K562 (cell line): ENCODE results near the gene LLPH. TPM values are rescaled to one million over a fixed set of nuclear protein-coding genes. Genes with fewer than 3 reads are reported as not detected.

ENCODE experiments used
- ATAC-seq: fragments of 200-7000 bp; cut with Tn5 transposase; 3 replicates; pipeline ENCODE4 v1.9.1; 2020; ENCODE audit warnings: moderate library complexity
- BruUV-seq: library from RNA; stranded (reverse); fragments of 400-500 nt; replicated peaks from 2 replicates; lab custom pipeline; 2021; lab: Mats Ljungman, UMichigan
- CTCF ChIA-PET: fragments of 300-600 bp; formaldehyde crosslinking; extraction: SDS; loops from one replicate; lab custom pipeline; 2021; ENCODE audit warnings: low intra/inter-chr PET ratio; lab: Yijun Ruan, JAX
- POLR2A ChIA-PET: fragments of 300-600, 350-650 bp; sonication (Branson Sonifier 250); formaldehyde crosslinking; extraction: SDS; loops from one replicate; lab custom pipeline; 2021; ENCODE audit warnings: antibody characterized with exemption, inconsistent platforms; lab: Yijun Ruan, JAX
- DNase-seq, 4 experiments: peaks; one replicate each; pipeline versions ENCODE4 v3.0.0 to v3.0.0-alpha.2; 2011 to 2018; ENCODE audit warnings: low spot score in 3 of 4, mixed read lengths in 3 of 4; ENCODE audit errors: extremely low read depth in 1 of 4
- FAIRE-seq: peaks from 2 replicates; lab custom pipeline; 2011; peaks lifted over from hg19 to GRCh38; lab: Jason Lieb, UNC
- H2AFZ ChIP-seq: 2 replicates; pipeline ENCODE4 v1.6.0; 2011; ENCODE audit warnings: low read depth, low read length, control low read depth, inconsistent platforms
- H3K27ac ChIP-seq: fragments of 200-600 bp; 3 replicates; pipeline ENCODE4 v1.8.0; 2011; ENCODE audit warnings: low read depth, mild to moderate bottlenecking, control low read depth, inconsistent platforms, low read length, moderate library complexity, mixed read lengths; ENCODE audit errors: extremely low read depth
- H3K27me3 ChIP-seq, 2 experiments: fragments of 300-600 bp in 1 of 2; 2 replicates in 1 of 2; 3 replicates in 1 of 2; pipeline versions ENCODE4 v1.6.0 to v1.8.0; 2011; ENCODE audit warnings: inconsistent platforms in 2 of 2, low read length in 2 of 2, mild to moderate bottlenecking in 1 of 2, mixed read lengths in 1 of 2, moderate library complexity in 1 of 2; ENCODE audit not compliant: control insufficient read depth in 2 of 2, insufficient read depth in 2 of 2
- H3K36me3 ChIP-seq: fragments of 300-600 bp; 3 replicates; pipeline ENCODE4 v1.8.0; 2011; ENCODE audit warnings: mild to moderate bottlenecking, low read length, inconsistent platforms; ENCODE audit not compliant: control insufficient read depth, insufficient read depth
- H3K4me1 ChIP-seq, 2 experiments: fragments of 200-600 bp in 1 of 2; replicated peaks in 1 of 2; 2 replicates in 1 of 2; 3 replicates in 1 of 2; pipeline versions ENCODE4 v1.5.1 to v1.8.0; 2011; ENCODE audit warnings: inconsistent platforms in 2 of 2, low read length in 2 of 2, mild to moderate bottlenecking in 1 of 2, mixed read lengths in 1 of 2, moderate library complexity in 1 of 2; ENCODE audit not compliant: control insufficient read depth in 2 of 2, insufficient read depth in 2 of 2
- H3K4me2 ChIP-seq: 2 replicates; pipeline ENCODE4 v1.6.1; 2011; ENCODE audit warnings: low read length, control low read depth, inconsistent platforms, mixed read lengths; ENCODE audit not compliant: insufficient read depth
- H3K4me3 ChIP-seq: fragments of 200-600 bp; sonication (generic), shearing (Covaris generic); 2 replicates; pipeline ENCODE4 v1.5.1; 2016; ENCODE audit warnings: control low read depth, inconsistent platforms
- H3K79me2 ChIP-seq: fragments of 200-600 bp; 3 replicates; pipeline ENCODE4 v1.8.0; 2011; ENCODE audit warnings: low read length, inconsistent platforms; ENCODE audit not compliant: control insufficient read depth, insufficient read depth
- H3K9ac ChIP-seq, 2 experiments: 2 replicates each; pipeline versions ENCODE4 v1.6.0 to v1.6.1; 2011; ENCODE audit warnings: low read depth in 2 of 2, low read length in 2 of 2, control low read depth in 1 of 2, inconsistent platforms in 1 of 2, mild to moderate bottlenecking in 1 of 2, mixed read lengths in 1 of 2; ENCODE audit not compliant: insufficient read depth in 1 of 2
- H3K9me1 ChIP-seq: one replicate; pipeline ENCODE4 v1.6.0; 2011; ENCODE audit warnings: inconsistent platforms, mild to moderate bottlenecking, low read length, moderate library complexity; ENCODE audit not compliant: control insufficient read depth, insufficient read depth
- H3K9me3 ChIP-seq: replicated peaks from 2 replicates; pipeline ENCODE4 v1.5.1; 2011; ENCODE audit warnings: low read depth, low read length, inconsistent platforms; ENCODE audit not compliant: control insufficient read depth, insufficient read depth
- H4K20me1 ChIP-seq: replicated peaks from 2 replicates; pipeline ENCODE4 v1.6.1; 2011; ENCODE audit warnings: low read length, inconsistent platforms, mixed read lengths; ENCODE audit not compliant: control insufficient read depth, insufficient read depth
- BRD4 ChIP-seq: fragments of 200-600 bp; sonication (generic); IDR thresholded peaks from 2 replicates; pipeline ENCODE4 v1.6.1; 2017; ENCODE audit warnings: inconsistent platforms
- HSF4 ChIP-seq: fragments of 250-450 bp; sonication (Bioruptor Pico); IDR thresholded peaks from 2 replicates; pipeline ENCODE4 v2.1.2; 2022; ENCODE audit warnings: mild to moderate bottlenecking, moderate library complexity, borderline replicate concordance
- PHTF2 ChIP-seq: fragments of 250-450 bp; sonication (Bioruptor Pico); IDR thresholded peaks from 2 replicates; pipeline ENCODE4 v1.5.0; 2021; ENCODE audit warnings: mild to moderate bottlenecking
- RBM25 ChIP-seq: fragments of 200-400 bp; formaldehyde crosslinking; IDR thresholded peaks from 2 replicates; pipeline ENCODE4 v1.6.1; 2018; ENCODE audit warnings: low read length, low read depth, moderate library complexity; ENCODE audit not compliant: severe bottlenecking
- TEAD1 ChIP-seq, 2 experiments: fragments of 450-650 bp in 1 of 2; sonication (generic) in 1 of 2; formaldehyde crosslinking; IDR thresholded peaks; 2 replicates each; pipeline versions ENCODE4 v1.4.0 to v1.8.0; 2020 to 2022; ENCODE audit warnings: mild to moderate bottlenecking in 2 of 2, missing genetic modification reagents in 1 of 2
- TRIM28 ChIP-seq: fragments of 450-650 bp; IDR thresholded peaks from 2 replicates; pipeline ENCODE4 v1.6.1; 2017
- XRCC5 ChIP-seq: fragments of 200-400 bp; formaldehyde crosslinking; IDR thresholded peaks from 2 replicates; pipeline ENCODE4 v1.6.1; 2017; ENCODE audit warnings: low read depth, mild to moderate bottlenecking, low read length
- ZBTB43 ChIP-seq: sonication (generic); formaldehyde crosslinking; IDR thresholded peaks from 2 replicates; pipeline ENCODE4 v1.8.0; 2023; ENCODE audit warnings: mild to moderate bottlenecking, missing genetic modification reagents
- ZNF407 ChIP-seq: fragments of 450-650 bp; IDR thresholded peaks from 2 replicates; pipeline ENCODE4 v1.6.1; 2016; ENCODE audit warnings: low read depth
- WGBS: fragments of 100-300 bp; shearing (Covaris generic); methylation state at CpG from one replicate; pipeline ENCODE4 v1.1.6; 2016; ENCODE audit warnings: low coverage, mixed read lengths; ENCODE audit not compliant: insufficient coverage; ENCODE audit errors: missing lambda C conversion rate; 5-methylcytosine and 5-hydroxymethylcytosine counted together
- in situ Hi-C: fragments of 300-500 bp; cut with MboI; formaldehyde crosslinking; loops from 4 replicates; pipeline ENCODE4 v1.15.0; 2018; ENCODE audit warnings: inconsistent platforms, mixed read lengths
- intact Hi-C: fragments of 100-400 bp; cut with micrococcal nuclease; formaldehyde crosslinking; loops from 2 replicates; pipeline ENCODE4 v1.14.2; 2022
- polyA plus RNA-seq, 8 experiments: library from polyadenylated mRNA; depleted of rRNA in 4 of 8; stranded (reverse) in 5 of 8; unstranded in 3 of 8; fragments of >200 nt; fragmentation: Nextera tagmentation in 2 of 8; fragmentation: Illumina TruSeq in 1 of 8; extraction: Ambion mirVana in 2 of 8; extraction: Trizol in 1 of 8; gene quantifications; 2 replicates each; pipeline versions ENCODE4 v1.2.1 to v1.2.3, GENCODE V29; 2011 to 2014; ENCODE audit warnings: inconsistent platforms in 1 of 8, missing spikeins in 1 of 8
- total RNA-seq, 7 experiments: library from RNA; depleted of rRNA in 6 of 7; stranded (reverse); fragments of >200 nt in 6 of 7; fragmentation: Illumina TruSeq in 2 of 7; extraction: Trizol in 2 of 7; gene quantifications; 2 replicates each; pipeline versions ENCODE4 v1.2.1 to v1.2.3, GENCODE V29; 2011 to 2021; ENCODE audit warnings: low replicate concordance in 1 of 7

Gene LLPH
- total and polyA plus RNA-seq, 9 of the 15 experiments (the other 6 are each of a cell fraction or from before 2014, with no cell fraction given), result 19.1 to 87.3 (median 59.6) TPM

- Histone ChIP-seq H3K4me2 (no peak overlapping the region), H3K27me3 (no peaks in the 10 kb centered on the region), H3K4me1 (peaks cover 5 to 8% of the 10 kb centered on the region in 2 experiments; a peak in 4 of 5 replicates), H3K27ac (no peak overlapping the region), H3K79me2 (peaks cover 78% of the 10 kb centered on the region), H3K9me3 (no peaks in the 10 kb centered on the region), H4K20me1 (no peaks in the 10 kb centered on the region; the same call in 1 of the 2 replicates), H3K9me1 (no peaks in the 10 kb centered on the region), H2AFZ (no peak overlapping the region), H3K36me3 (peaks cover 12% of the 10 kb centered on the region), H3K4me3 (no peak overlapping the region), H3K9ac (no peak overlapping the region)
- TF ChIP-seq TEAD1 (CRISPR knock-in tag; IDR thresholded peaks at IDR 0.05) (no peak), BRD4 (no peak), ZBTB43 (CRISPR knock-in tag) (no peak), RBM25 (peak; percentile 85), XRCC5 (no peak), HSF4 (CRISPR knock-in tag) (no peak), PHTF2 (CRISPR knock-in tag) (no peak), ZNF407 (no peak), TRIM28 (0 out of 2 replicates have a peak, but pooled peaks have one; percentile 26)
- FAIRE-seq (no peak), DNase-seq (no peak), ATAC-seq (no peak)
- ChIA-PET POLR2A (no interaction called here), CTCF (no interaction called here)
- intact Hi-C loops, result no loop called here
- in situ Hi-C loops, result no loop called here
- BruUV-seq, result no TSS peak
- 79% methylated on average over 2 of the region's 2 CpGs for WGBS
These were observed 34.6 kb upstream of the LLPH start for GRCh38 chr12:66165141-66165540.
